HG02981 (cell line): Measurements from ENCODE around the gene TWIST1.

Experiments used
- ATAC-seq: cut with Tn5 transposase; IDR thresholded peaks from one replicate; pipeline ENCODE4 v1.9.1; 2021; ENCODE audit warnings: mild to moderate bottlenecking, moderate library complexity; ENCODE audit not compliant: unreplicated experiment

The TWIST1 gene

GRCh38 chr7:19097165-19098055, 20.0 kb downstream of the TWIST1 start:
- ATAC-seq: no peak

- no peak for ATAC-seq
These were observed 22.0 kb downstream of the TWIST1 start for GRCh38 chr7:19095353-19095860.

GRCh38 chr7:19094598-19095352, 22.7 kb downstream of the TWIST1 start:
- no peak for ATAC-seq

GRCh38 chr7:19094138-19094537, 23.3 kb downstream of the TWIST1 start:
- no peak for ATAC-seq

- ATAC-seq: no peak
These were observed 25.8 kb downstream of the TWIST1 start for GRCh38 chr7:19091550-19092200.

- ATAC-seq: no peak
These were observed 26.9 kb downstream of the TWIST1 start for GRCh38 chr7:19090526-19090925.

GRCh38 chr7:19089797-19090196, 27.6 kb downstream of the TWIST1 start:
- ATAC-seq: no peak

GRCh38 chr7:19089378-19089777, 28.1 kb downstream of the TWIST1 start:
- ATAC-seq: no peak

GRCh38 chr7:19080093-19080492, 37.3 kb downstream of the TWIST1 start:
- no peak for ATAC-seq

GRCh38 chr7:19079066-19079465, 38.4 kb downstream of the TWIST1 start:
- ATAC-seq: no peak

- ATAC-seq: no peak
These were observed 47.6 kb downstream of the TWIST1 start for GRCh38 chr7:19069842-19070241.

GRCh38 chr7:19066170-19066569, 51.3 kb downstream of the TWIST1 start:
- ATAC-seq: no peak
